HEK293 (cell line): ENCODE data around the gene BMAL1.
A peak's percentile ranks its signal among the peaks of the same experiment; 100 is the strongest.

ENCODE experiments used
- FEZF1 ChIP-seq: fragments of 450-650 bp; formaldehyde crosslinking; IDR thresholded peaks from 2 replicates; pipeline ENCODE4 v1.5.1; 2016; ENCODE audit warnings: missing biosample characterization, missing genetic modification characterization
- GLIS1 ChIP-seq: fragments of 450-650 bp; formaldehyde crosslinking; IDR thresholded peaks from 2 replicates; pipeline ENCODE4 v1.5.1; 2016; ENCODE audit warnings: missing biosample characterization, missing genetic modification characterization
- IKZF3 ChIP-seq: fragments of 450-650 bp; IDR thresholded peaks from 2 replicates; pipeline ENCODE4 v1.5.0; 2018; ENCODE audit warnings: missing biosample characterization, mild to moderate bottlenecking, missing genetic modification characterization, moderate library complexity
- KLF8 ChIP-seq: fragments of 450-650 bp; formaldehyde crosslinking; IDR thresholded peaks from 2 replicates; pipeline ENCODE4 v1.5.1; 2016; ENCODE audit warnings: missing biosample characterization, missing genetic modification characterization
- PRDM1 ChIP-seq: fragments of 450-650 bp; formaldehyde crosslinking; IDR thresholded peaks from 2 replicates; pipeline ENCODE4; 2016; ENCODE audit warnings: missing biosample characterization, missing genetic modification characterization
- SP2 ChIP-seq: fragments of 450-650 bp; formaldehyde crosslinking; IDR thresholded peaks from 2 replicates; pipeline ENCODE4 v1.5.1; 2016; ENCODE audit warnings: missing biosample characterization, missing genetic modification characterization
- SP3 ChIP-seq: fragments of 450-650 bp; formaldehyde crosslinking; IDR thresholded peaks from 2 replicates; pipeline ENCODE4 v1.5.1; 2016; ENCODE audit warnings: missing biosample characterization, missing genetic modification characterization
- SP7 ChIP-seq: fragments of 450-650 bp; formaldehyde crosslinking; IDR thresholded peaks from 2 replicates; pipeline ENCODE4 v1.5.1; 2016; ENCODE audit warnings: missing biosample characterization, missing genetic modification characterization
- ZBTB8A ChIP-seq: fragments of 450-650 bp; formaldehyde crosslinking; IDR thresholded peaks from 2 replicates; pipeline ENCODE4 v1.5.1; 2016; ENCODE audit warnings: missing biosample characterization, missing genetic modification characterization
- ZEB2 ChIP-seq: fragments of 450-650 bp; formaldehyde crosslinking; IDR thresholded peaks from 2 replicates; pipeline ENCODE4 v1.5.1; 2016; ENCODE audit warnings: missing biosample characterization, missing genetic modification characterization
- ZFP41 ChIP-seq: fragments of 450-650 bp; formaldehyde crosslinking; IDR thresholded peaks from 2 replicates; pipeline ENCODE4 v1.5.1; 2016; ENCODE audit warnings: missing biosample characterization, missing genetic modification characterization, borderline replicate concordance
- ZNF140 ChIP-seq: fragments of 450-650 bp; formaldehyde crosslinking; IDR thresholded peaks from 2 replicates; pipeline ENCODE4 v1.5.1; 2016; ENCODE audit warnings: missing biosample characterization, missing genetic modification characterization
- ZNF174 ChIP-seq: fragments of 450-650 bp; formaldehyde crosslinking; IDR thresholded peaks from 2 replicates; pipeline ENCODE4 v1.5.0; 2017; ENCODE audit warnings: missing biosample characterization, mild to moderate bottlenecking, missing genetic modification characterization
- ZNF292 ChIP-seq: fragments of 450-650 bp; formaldehyde crosslinking; IDR thresholded peaks from 2 replicates; pipeline ENCODE4 v1.5.1; 2016; ENCODE audit warnings: low read depth, missing biosample characterization, missing genetic modification characterization, borderline replicate concordance
- ZNF350 ChIP-seq: fragments of 450-650 bp; formaldehyde crosslinking; IDR thresholded peaks from 2 replicates; pipeline ENCODE4 v1.5.0; 2017; ENCODE audit warnings: missing biosample characterization, mild to moderate bottlenecking, missing genetic modification characterization
- ZNF416 ChIP-seq: fragments of 450-650 bp; formaldehyde crosslinking; IDR thresholded peaks from 2 replicates; pipeline ENCODE4 v1.5.1; 2016; ENCODE audit warnings: missing biosample characterization, missing genetic modification characterization
- ZNF654 ChIP-seq: fragments of 450-650 bp; formaldehyde crosslinking; IDR thresholded peaks from 2 replicates; pipeline ENCODE4 v1.5.1; 2016; ENCODE audit warnings: low read depth, missing biosample characterization, missing genetic modification characterization
- ZNF658 ChIP-seq: fragments of 450-650 bp; formaldehyde crosslinking; IDR thresholded peaks from 2 replicates; pipeline ENCODE4; 2016; ENCODE audit warnings: missing biosample characterization, missing genetic modification characterization
- ZNF76 ChIP-seq: fragments of 450-650 bp; formaldehyde crosslinking; IDR thresholded peaks from 2 replicates; pipeline ENCODE4; 2016; ENCODE audit warnings: low read depth, missing biosample characterization, missing genetic modification characterization, borderline replicate concordance
- ZNF768 ChIP-seq: fragments of 450-650 bp; formaldehyde crosslinking; IDR thresholded peaks from 2 replicates; pipeline ENCODE4 v1.5.1; 2018; ENCODE audit warnings: missing biosample characterization, mild to moderate bottlenecking, missing genetic modification characterization
- ZNF843 ChIP-seq: fragments of 450-650 bp; formaldehyde crosslinking; IDR thresholded peaks from 2 replicates; pipeline ENCODE4 v1.5.1; 2016; ENCODE audit warnings: missing biosample characterization, missing genetic modification characterization
- TF ChIP-seq, protein P1 (sequence below): fragments of 450-650 bp; formaldehyde crosslinking; IDR thresholded peaks from 2 replicates; pipeline ENCODE4 v1.5.1; 2016; ENCODE audit warnings: missing biosample characterization, missing genetic modification characterization
- TF ChIP-seq, protein P2 (sequence below): fragments of 450-650 bp; formaldehyde crosslinking; IDR thresholded peaks from 2 replicates; pipeline ENCODE4 v1.5.1; 2017; ENCODE audit warnings: missing biosample characterization, missing genetic modification characterization
- TF ChIP-seq, protein P3 (sequence below): fragments of 450-650 bp; formaldehyde crosslinking; IDR thresholded peaks from 2 replicates; pipeline ENCODE4 v1.5.1; 2016; ENCODE audit warnings: missing biosample characterization, missing genetic modification characterization
- TF ChIP-seq, protein P4 (sequence below): fragments of 450-650 bp; formaldehyde crosslinking; conservative IDR thresholded peaks from 2 replicates; pipeline ENCODE4 v1.5.1; 2016; ENCODE audit warnings: low read depth, missing biosample characterization, missing genetic modification characterization
- TF ChIP-seq, protein P5 (sequence below): fragments of 450-650 bp; formaldehyde crosslinking; IDR thresholded peaks from 2 replicates; pipeline ENCODE4 v1.5.1; 2016; ENCODE audit warnings: missing biosample characterization, missing genetic modification characterization

Gene BMAL1

DNA sequence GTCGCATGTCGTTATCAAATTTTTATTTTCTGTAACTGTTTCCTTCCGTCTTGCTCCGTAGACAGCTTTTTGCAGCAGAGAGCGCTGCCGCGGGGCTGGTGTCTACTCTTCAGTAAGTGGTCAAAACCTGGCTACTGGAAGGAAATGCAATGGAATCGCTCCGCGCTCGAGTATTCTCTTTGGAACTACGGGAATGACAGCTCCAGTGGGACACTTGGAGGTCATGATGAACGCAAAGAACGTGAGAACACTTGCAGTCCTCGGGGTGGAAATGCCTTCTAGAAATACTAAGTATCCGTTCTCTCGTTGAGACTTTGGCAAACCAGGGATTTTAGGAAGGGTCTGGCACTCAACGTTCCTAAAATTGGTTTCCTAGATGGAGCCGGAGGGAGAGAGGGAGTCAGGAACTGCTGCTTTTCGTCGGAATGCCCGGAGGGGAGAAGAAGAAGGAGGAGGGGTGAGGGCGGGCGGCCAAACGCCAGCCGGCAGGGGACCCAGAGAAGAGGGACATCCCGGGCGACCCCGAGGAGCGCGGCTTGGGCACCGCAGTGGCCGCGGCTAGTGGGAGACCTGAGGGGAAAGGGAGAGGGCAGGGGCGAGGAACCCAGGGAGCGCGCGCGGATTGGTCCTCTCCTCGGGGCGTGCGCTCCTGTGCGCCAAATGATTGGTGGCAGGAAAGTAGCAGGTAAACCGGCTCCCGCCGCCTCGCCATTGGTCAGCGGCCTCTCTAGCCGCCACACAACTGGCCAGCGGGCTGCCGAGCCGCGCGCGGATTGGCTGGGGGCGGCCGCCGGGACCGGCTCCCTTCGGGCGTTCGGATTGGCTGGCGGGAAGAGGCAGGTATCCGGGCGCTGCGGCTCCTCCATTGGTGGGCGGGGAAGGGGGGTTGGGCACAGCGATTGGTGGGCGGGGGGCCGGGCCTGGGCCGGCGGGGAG, 490 bp upstream of the BMAL1 start (continued):
- peak; percentile 53 for TF ChIP-seq GLIS1
- peak; percentile 75 for TF ChIP-seq IKZF3
- no peak; the same call in 1 of the 2 replicates for TF ChIP-seq ZNF76 (tag by site-specific recombination)
- peak; percentile 39 for TF ChIP-seq SP7 (tag by site-specific recombination)
- peak; percentile 69; the same call in 1 of the 2 replicates for TF ChIP-seq ZEB2 (tag by site-specific recombination)
- no peak for TF ChIP-seq ZNF174
- TF ChIP-seq ZNF768 = no peak
- TF ChIP-seq SP2 = peak; percentile 94
- TF ChIP-seq ZNF416 (tag by site-specific recombination) = no peak
- no peak for TF ChIP-seq ZFP41
- TF ChIP-seq KLF8 = peak; percentile 74; the same call in 1 of the 2 replicates
- no peak for TF ChIP-seq ZNF292 (tag by site-specific recombination)
- TF ChIP-seq, protein P1, sequence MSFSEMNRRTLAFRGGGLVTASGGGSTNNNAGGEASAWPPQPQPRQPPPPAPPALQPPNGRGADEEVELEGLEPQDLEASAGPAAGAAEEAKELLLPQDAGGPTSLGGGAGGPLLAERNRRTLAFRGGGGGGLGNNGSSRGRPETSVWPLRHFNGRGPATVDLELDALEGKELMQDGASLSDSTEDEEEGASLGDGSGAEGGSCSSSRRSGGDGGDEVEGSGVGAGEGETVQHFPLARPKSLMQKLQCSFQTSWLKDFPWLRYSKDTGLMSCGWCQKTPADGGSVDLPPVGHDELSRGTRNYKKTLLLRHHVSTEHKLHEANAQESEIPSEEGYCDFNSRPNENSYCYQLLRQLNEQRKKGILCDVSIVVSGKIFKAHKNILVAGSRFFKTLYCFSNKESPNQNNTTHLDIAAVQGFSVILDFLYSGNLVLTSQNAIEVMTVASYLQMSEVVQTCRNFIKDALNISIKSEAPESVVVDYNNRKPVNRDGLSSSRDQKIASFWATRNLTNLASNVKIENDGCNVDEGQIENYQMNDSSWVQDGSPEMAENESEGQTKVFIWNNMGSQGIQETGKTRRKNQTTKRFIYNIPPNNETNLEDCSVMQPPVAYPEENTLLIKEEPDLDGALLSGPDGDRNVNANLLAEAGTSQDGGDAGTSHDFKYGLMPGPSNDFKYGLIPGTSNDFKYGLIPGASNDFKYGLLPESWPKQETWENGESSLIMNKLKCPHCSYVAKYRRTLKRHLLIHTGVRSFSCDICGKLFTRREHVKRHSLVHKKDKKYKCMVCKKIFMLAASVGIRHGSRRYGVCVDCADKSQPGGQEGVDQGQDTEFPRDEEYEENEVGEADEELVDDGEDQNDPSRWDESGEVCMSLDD (tag by site-specific recombination) = no peak
- TF ChIP-seq, protein P2, sequence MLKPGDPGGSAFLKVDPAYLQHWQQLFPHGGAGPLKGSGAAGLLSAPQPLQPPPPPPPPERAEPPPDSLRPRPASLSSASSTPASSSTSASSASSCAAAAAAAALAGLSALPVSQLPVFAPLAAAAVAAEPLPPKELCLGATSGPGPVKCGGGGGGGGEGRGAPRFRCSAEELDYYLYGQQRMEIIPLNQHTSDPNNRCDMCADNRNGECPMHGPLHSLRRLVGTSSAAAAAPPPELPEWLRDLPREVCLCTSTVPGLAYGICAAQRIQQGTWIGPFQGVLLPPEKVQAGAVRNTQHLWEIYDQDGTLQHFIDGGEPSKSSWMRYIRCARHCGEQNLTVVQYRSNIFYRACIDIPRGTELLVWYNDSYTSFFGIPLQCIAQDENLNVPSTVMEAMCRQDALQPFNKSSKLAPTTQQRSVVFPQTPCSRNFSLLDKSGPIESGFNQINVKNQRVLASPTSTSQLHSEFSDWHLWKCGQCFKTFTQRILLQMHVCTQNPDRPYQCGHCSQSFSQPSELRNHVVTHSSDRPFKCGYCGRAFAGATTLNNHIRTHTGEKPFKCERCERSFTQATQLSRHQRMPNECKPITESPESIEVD (tag by site-specific recombination) = no peak
- no peak for TF ChIP-seq ZNF140
- TF ChIP-seq ZNF843 = peak; percentile 52
- TF ChIP-seq ZNF350 (tag by site-specific recombination) = no peak
- no peak for TF ChIP-seq ZNF658
- peak; percentile 51 for TF ChIP-seq ZBTB8A (tag by site-specific recombination)
- TF ChIP-seq, protein P3, sequence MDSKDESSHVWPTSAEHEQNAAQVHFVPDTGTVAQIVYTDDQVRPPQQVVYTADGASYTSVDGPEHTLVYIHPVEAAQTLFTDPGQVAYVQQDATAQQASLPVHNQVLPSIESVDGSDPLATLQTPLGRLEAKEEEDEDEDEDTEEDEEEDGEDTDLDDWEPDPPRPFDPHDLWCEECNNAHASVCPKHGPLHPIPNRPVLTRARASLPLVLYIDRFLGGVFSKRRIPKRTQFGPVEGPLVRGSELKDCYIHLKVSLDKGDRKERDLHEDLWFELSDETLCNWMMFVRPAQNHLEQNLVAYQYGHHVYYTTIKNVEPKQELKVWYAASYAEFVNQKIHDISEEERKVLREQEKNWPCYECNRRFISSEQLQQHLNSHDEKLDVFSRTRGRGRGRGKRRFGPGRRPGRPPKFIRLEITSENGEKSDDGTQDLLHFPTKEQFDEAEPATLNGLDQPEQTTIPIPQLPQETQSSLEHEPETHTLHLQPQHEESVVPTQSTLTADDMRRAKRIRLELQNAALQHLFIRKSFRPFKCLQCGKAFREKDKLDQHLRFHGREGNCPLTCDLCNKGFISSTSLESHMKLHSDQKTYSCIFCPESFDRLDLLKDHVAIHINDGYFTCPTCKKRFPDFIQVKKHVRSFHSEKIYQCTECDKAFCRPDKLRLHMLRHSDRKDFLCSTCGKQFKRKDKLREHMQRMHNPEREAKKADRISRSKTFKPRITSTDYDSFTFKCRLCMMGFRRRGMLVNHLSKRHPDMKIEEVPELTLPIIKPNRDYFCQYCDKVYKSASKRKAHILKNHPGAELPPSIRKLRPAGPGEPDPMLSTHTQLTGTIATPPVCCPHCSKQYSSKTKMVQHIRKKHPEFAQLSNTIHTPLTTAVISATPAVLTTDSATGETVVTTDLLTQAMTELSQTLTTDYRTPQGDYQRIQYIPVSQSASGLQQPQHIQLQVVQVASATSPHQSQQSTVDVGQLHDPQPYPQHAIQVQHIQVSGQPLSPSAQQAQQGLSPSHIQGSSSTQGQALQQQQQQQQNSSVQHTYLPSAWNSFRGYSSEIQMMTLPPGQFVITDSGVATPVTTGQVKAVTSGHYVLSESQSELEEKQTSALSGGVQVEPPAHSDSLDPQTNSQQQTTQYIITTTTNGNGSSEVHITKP (tag by site-specific recombination) = peak; percentile 58
- TF ChIP-seq, protein P4, sequence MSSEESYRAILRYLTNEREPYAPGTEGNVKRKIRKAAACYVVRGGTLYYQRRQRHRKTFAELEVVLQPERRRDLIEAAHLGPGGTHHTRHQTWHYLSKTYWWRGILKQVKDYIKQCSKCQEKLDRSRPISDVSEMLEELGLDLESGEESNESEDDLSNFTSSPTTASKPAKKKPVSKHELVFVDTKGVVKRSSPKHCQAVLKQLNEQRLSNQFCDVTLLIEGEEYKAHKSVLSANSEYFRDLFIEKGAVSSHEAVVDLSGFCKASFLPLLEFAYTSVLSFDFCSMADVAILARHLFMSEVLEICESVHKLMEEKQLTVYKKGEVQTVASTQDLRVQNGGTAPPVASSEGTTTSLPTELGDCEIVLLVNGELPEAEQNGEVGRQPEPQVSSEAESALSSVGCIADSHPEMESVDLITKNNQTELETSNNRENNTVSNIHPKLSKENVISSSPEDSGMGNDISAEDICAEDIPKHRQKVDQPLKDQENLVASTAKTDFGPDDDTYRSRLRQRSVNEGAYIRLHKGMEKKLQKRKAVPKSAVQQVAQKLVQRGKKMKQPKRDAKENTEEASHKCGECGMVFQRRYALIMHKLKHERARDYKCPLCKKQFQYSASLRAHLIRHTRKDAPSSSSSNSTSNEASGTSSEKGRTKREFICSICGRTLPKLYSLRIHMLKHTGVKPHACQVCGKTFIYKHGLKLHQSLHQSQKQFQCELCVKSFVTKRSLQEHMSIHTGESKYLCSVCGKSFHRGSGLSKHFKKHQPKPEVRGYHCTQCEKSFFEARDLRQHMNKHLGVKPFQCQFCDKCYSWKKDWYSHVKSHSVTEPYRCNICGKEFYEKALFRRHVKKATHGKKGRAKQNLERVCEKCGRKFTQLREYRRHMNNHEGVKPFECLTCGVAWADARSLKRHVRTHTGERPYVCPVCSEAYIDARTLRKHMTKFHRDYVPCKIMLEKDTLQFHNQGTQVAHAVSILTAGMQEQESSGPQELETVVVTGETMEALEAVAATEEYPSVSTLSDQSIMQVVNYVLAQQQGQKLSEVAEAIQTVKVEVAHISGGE (tag by site-specific recombination) = no peak
- no peak for TF ChIP-seq ZNF654 (tag by site-specific recombination)
- TF ChIP-seq, protein P5, sequence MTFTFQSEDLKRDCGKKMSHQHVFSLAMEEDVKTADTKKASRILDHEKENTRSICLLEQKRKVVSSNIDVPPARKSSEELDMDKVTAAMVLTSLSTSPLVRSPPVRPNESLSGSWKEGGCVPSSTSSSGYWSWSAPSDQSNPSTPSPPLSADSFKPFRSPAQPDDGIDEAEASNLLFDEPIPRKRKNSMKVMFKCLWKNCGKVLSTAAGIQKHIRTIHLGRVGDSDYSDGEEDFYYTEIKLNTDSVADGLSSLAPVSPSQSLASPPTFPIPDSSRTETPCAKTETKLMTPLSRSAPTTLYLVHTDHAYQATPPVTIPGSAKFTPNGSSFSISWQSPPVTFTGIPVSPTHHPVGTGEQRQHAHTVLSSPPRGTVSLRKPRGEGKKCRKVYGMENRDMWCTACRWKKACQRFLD = peak; percentile 76; the same call in 1 of the 2 replicates
- no peak for TF ChIP-seq PRDM1 (tag by site-specific recombination)
- TF ChIP-seq SP3 (tag by site-specific recombination) = peak; percentile 86
- peak; percentile 10; the same call in 1 of the 2 replicates for TF ChIP-seq FEZF1 (tag by site-specific recombination)
